Measurements from ENCODE around the gene TMCC1. TPM values are rescaled to one million over a fixed set of nuclear protein-coding genes. Genes with fewer than 3 reads are reported as not detected.
A peak's percentile ranks its signal among the peaks of the same experiment; 100 is the strongest.

TMCC1 gene
- total RNA-seq, 1 donor from 2014 or later, result 11.5 TPM

DNA sequence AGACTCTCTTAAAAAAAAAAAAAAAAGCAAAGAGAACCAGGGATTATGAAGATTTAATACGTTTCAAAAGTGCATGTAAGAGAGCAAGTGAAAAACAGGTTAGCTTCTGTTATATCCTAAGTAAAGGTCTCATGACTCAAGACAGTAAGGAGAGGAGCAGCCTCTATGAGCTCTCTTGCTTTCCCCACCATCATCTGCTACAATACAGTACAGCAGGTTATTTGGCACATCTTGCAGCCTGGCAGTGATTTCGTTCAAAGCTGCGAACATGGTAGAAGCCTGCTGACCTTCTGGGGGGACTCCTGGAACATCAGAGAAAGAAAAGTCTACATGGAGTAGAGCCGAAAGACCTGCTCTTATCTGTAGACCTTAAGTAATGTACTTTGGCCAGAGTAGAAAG lies 157.9 kb downstream of the TMCC1 start:
- intact Hi-C loops (cut with DNase I), result no loop called here
- no peak for TF ChIP-seq CTCF (IDR thresholded peaks at IDR 0.05)
- Histone ChIP-seq H3K27ac (no peak overlapping the region), H3K27me3 (no peaks in the 10 kb centered on the region), H3K4me1 (no peaks in the 10 kb centered on the region), H3K4me3 (no peak overlapping the region), H3K9me3 (no peaks in the 10 kb centered on the region), H3K36me3 (no peaks in the 10 kb centered on the region)
- no peak for DNase-seq (ENCODE audit: low spot score in 2 of 2)

DNA sequence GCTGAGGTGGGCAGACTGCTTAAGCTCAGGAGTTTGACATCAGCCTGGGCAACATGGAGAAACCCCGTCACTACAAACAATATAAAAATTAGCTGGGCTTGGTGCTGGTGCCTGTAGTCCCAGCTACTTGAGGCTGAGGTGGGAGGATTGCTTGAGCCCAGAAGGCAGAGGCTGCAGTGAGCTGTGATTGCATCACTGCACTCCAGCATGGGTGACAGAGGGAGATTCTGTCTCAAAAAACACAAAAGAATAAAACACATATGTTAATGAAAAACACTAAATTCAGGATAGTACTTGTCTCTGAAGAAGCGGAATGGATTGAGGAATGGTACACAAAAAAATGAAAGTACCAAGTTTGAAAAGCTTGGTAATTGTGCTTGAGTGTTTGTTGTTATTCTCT lies 159.1 kb downstream of the TMCC1 start:
- Histone ChIP-seq H3K36me3 (no peaks in the 10 kb centered on the region), H3K27ac (no peak overlapping the region), H3K9me3 (no peaks in the 10 kb centered on the region), H3K4me1 (no peaks in the 10 kb centered on the region), H3K27me3 (no peaks in the 10 kb centered on the region), H3K4me3 (no peak overlapping the region)
- intact Hi-C loops (cut with DNase I), result no loop called here
- no peak for TF ChIP-seq CTCF (IDR thresholded peaks at IDR 0.05)
- no peak for DNase-seq (ENCODE audit: low spot score in 2 of 2)

- Histone ChIP-seq H3K9me3 (no peaks in the 10 kb centered on the region), H3K27me3 (no peaks in the 10 kb centered on the region), H3K4me1 (peaks cover 0 to 3% of the 10 kb centered on the region in 2 donors), H3K4me3 (no peak overlapping the region), H3K36me3 (no peaks in the 10 kb centered on the region), H3K27ac (no peak overlapping the region)
- TF ChIP-seq CTCF (IDR thresholded peaks at IDR 0.05), result no peak
- DNase-seq (ENCODE audit: low spot score in 2 of 2), result no peak
- intact Hi-C loops (cut with DNase I), result no loop called here
Observed at GRCh38 chr3:129732200-129732876, 161.2 kb downstream of the TMCC1 start.

- intact Hi-C loops (cut with DNase I), result no loop called here
- H3K4me1 ChIP-seq, result peaks cover 0 to 16% of the 10 kb centered on the region in 2 donors
- no peaks in the 10 kb centered on the region for H3K27me3 ChIP-seq
- no peak for TF ChIP-seq CTCF (IDR thresholded peaks at IDR 0.05)
- H3K27ac ChIP-seq, result no peak overlapping the region
- no peaks in the 10 kb centered on the region for H3K36me3 ChIP-seq
- DNase-seq (ENCODE audit: low spot score in 2 of 2), result no peak
- no peaks in the 10 kb centered on the region for H3K9me3 ChIP-seq
- H3K4me3 ChIP-seq, result no peak overlapping the region
Observed at GRCh38 chr3:129727707-129728106, 165.8 kb downstream of the TMCC1 start.

GRCh38 chr3:129723558-129724324 lies 169.8 kb downstream of the TMCC1 start:
- H3K27me3 ChIP-seq, result no peaks in the 10 kb centered on the region
- peak in 1 of 2 donors; percentile 72 for DNase-seq (ENCODE audit: low spot score in 2 of 2)
- H3K27ac ChIP-seq, result peak overlapping the region; percentile 13 to 44
- H3K36me3 ChIP-seq, result no peaks in the 10 kb centered on the region
- intact Hi-C loops (cut with DNase I), result no loop called here
- TF ChIP-seq CTCF (IDR thresholded peaks at IDR 0.05), result no peak
- peak overlapping the region in 1 of 2 donors; percentile 32 for H3K4me3 ChIP-seq
- H3K4me1 ChIP-seq, result peaks cover 0 to 16% of the 10 kb centered on the region in 2 donors
- no peaks in the 10 kb centered on the region for H3K9me3 ChIP-seq
